HG03095 (cell line): ENCODE data around the gene OSBPL9.

Experiments
- ATAC-seq: cut with Tn5 transposase; IDR thresholded peaks from one replicate; pipeline ENCODE4 v1.9.1; 2021; ENCODE audit warnings: moderate library complexity; ENCODE audit not compliant: unreplicated experiment

Gene OSBPL9

DNA sequence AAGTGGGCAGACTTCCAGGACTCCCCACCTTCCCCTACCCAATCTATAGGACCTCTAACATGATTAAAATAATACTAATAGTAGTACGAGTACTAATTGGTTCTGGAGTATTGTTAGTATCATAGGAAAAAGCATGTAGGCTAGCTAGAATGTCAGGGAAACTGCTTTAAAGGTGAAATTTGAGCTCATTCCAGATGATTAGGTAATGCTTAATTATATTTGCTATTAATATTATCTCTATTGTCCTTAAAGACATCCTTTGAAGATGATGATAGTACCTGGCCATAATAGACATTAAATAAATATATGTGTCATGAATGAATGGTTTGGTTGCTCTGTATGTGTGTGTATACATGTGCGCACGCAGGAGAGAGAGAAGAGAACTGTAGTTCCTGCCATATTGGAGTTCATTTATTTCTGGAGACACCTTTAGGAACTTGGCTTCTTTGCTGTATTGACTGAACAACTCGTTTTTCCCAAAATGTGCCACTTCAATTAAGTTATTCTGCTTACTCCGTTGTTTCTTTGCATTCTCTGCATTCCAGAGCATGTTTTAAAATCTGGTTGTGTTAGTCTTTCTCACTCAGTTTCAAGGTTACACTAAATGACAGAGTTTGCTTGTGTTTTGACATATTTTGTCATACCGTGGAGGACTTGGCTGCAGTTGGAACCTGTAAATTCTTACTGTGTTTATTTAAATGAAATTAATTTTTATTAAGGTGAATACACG, 117.1 kb downstream of the OSBPL9 start:
- ATAC-seq, result no peak

- no peak for ATAC-seq
Measured at GRCh38 chr1:51734896-51735745, 118.2 kb downstream of the OSBPL9 start.

DNA sequence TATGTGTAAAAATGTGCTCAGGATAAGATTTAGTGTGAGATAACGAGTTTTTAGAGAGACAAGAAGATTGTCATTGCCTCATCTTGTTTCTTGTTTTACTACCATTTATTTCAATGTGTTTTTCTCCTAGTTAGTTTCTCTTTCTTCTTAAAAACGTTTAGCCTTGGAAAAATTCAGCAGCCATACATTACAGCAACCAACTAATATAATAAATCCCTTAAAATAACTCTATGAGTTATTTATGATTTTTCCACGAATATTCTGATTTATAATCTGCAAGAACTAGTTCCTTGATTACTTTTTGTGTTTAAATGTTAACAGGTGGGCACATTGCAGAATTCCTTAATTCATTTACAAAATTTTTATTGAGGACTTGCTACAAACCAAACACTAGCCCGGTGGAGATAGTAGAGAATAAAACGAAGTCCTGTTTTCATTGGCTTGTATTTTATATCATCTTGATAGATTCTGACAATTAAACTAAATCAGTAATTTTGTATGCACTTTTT, 118.9 kb downstream of the OSBPL9 start:
- no peak for ATAC-seq

GRCh38 chr1:51736702-51737101, 119.8 kb downstream of the OSBPL9 start:
- no peak for ATAC-seq

DNA sequence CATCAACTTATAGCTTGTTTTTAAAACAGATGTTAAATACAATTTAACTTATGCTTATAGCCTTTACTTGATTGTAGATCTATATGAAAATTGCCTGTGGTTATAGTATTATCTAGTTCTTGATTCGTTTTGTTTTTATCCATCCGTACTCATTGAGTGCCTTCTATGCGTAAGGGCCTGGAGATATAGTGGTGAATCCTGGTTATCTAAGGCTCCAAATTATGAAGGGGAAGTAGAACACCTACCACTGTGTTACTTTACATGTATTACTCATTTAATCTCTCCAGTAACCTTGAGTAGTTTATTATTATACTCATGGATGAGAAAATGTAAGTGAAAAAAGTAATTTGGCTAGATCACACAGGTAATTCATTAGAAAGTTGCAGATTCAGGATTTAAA, 121.8 kb downstream of the OSBPL9 start:
- ATAC-seq, result no peak

- no peak for ATAC-seq
Measured at GRCh38 chr1:51740652-51741051, 123.8 kb downstream of the OSBPL9 start.

DNA sequence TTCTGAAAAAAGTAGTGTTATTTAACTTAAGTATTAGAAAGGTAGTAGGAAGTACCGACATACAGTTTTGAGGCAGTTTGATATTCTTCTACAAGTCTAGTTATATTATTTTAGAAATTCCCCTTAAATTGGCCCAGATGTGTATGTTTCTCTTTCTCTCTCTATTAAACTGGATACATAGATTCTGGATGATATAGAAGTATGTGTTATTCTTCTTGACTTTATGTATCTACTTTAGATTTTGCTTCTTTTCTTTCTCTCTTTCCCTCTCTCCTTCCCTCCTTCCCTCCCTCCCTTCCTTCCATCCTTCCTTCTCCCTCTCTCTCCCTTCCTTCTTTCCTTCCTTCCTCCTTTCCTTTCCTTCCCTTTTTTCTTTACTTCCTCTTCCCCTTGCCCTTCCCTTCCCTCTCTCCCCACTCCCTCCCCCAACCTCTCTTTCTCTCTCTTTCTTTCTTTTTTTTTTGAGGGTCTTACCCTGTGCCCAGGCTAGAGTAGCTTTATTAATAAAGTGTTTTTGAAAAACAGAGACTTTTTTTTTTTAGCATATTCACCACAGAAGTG, 124.3 kb downstream of the OSBPL9 start:
- ATAC-seq, result no peak

- no peak for ATAC-seq
Measured at GRCh38 chr1:51744506-51745303, 127.8 kb downstream of the OSBPL9 start.

GRCh38 chr1:51745304-51745570, 128.3 kb downstream of the OSBPL9 start:
- ATAC-seq, result no peak

DNA sequence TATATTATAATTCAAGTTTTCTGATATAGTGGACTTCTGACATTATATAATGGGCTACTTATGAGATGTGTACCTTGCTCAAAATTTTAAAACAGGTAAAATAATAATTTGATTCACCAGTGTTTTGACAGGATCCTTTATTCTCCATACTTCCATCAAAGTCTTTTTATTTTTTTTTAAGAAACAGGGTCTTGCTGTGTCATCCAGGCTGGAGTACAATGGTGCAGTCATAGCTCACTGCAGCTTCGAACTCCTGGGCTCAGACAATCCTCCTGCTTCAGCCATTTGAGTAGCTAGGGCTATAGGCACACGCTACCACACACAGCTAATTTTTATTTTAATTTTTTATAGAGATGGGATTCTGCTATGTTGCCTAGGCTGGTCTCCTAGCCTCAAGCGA, 132.3 kb downstream of the OSBPL9 start:
- no peak for ATAC-seq

DNA sequence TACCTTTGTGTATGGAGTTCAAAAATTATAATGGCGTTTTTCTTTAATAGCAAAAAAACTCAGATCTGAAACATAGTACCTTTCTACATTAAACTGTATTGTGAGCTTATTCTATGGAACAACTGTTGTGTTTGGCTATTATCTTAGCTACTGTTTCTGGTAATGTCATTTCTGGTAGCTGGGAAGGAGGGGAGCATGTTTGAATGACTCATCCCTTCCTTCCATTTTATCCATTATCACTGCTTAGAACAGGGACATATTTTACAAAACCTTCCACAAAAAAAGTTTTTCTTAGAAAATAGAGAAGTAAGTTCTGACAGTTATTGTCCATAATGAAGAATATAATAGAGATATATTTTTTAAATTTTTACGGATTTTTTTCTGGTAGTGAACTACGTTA, 133.3 kb downstream of the OSBPL9 start:
- ATAC-seq, result no peak

DNA sequence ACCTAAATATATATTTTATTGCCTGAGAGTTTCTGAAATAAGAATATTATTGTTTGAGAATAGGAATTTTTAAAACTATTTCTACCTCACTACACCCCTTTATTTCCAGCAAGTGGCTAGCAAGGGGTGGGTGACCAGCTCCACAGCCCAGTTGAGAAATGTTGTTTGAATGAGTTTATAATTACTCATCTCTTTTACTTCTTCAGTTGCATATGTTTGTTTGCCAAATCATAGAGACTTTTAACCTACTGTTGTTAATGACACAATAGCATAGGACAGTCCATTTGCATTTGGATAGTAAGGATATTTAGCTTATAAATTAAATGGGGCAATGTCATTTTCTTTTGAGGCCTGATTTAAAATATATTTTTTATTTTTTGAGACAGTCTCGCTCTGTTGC, 133.8 kb downstream of the OSBPL9 start:
- no peak for ATAC-seq

GRCh38 chr1:51752073-51752948, 135.4 kb downstream of the OSBPL9 start:
- no peak for ATAC-seq

DNA sequence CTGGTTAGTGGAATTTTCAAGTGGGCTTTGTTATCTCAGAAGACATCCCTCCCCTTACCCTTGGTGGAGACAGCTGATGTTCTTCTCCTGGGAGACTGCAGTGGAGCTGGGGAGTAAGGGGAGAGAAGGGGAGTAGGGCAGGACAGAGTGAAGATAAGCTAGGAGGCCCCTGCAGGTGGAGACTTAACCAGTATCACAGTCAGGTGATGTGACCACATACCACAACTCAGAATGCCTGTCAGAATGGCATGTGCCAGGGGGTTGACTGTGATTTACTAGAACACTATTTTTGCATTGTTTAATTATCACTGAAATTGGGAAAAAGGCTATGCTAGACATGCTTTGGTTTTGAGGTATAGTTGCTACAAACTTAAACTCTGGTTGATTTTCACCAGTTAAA, 137.1 kb downstream of the OSBPL9 start:
- no peak for ATAC-seq

DNA sequence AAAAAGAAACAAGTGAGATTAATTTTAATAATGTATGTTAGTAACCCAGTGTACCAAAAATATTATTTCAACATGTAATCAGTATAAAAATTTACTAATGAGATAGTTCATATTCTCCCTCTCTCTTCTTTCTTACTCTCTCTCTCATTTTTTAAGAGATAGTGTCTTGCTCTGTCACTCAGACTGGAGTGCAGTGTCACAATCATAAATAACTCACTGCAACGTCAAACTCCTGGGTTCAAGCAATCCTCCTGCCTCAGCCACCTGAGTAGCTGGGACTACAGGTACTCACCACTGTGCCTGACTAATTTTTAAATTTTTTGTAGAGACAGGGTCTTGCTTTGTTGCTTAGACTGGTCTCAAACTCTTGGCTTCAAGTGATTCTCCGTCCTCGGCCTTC, 137.8 kb downstream of the OSBPL9 start:
- ATAC-seq, result no peak

GRCh38 chr1:51755437-51755836, 138.5 kb downstream of the OSBPL9 start:
- ATAC-seq, result no peak

- ATAC-seq, result no peak
Measured at GRCh38 chr1:51756290-51756689, 139.4 kb downstream of the OSBPL9 start.

DNA sequence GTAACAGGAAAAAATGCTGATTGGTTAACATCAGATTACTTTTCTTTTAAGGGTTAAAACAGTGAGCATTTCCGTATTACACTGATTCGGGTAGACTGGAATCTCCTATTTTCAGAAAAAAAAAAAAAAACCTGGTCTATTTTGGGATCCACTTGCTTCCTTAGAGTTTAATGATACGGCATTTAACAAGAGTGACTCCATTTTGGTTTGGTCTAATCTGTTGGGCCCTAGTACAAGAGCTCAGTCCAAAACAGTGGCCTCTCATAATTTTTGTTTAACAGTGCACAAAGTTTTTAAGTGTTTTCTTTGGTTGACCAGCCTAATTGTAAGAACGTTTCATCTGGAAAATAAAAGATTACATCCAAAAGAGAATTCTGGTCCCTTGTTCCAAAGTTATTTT, 141.4 kb downstream of the OSBPL9 start:
- ATAC-seq, result no peak

DNA sequence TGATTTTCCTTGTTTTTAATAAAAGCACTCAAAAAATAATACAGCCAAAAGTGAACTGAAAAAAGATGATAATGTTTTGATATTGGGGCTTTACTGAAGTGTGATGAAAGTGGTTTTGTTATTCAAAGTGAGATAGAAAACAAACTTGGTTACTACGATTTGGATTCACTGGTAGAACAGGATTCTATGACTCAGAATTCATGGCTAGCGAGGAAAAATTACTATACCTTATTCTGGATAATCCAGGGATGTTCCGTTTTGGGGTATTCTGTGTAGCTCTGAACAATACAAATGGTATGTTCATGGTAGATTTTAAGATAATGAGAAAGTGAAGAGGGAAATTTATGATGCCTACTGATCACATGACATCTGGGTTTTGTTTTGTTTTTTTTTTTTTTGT, 144.0 kb downstream of the OSBPL9 start:
- ATAC-seq, result no peak

GRCh38 chr1:51761351-51761750, 144.5 kb downstream of the OSBPL9 start:
- ATAC-seq, result no peak
